ENCODE measurements around the gene CD4.

GRCh38 chr12:6770600-6770999 is 18.7 kb upstream of the CD4 start:
- TF ChIP-seq CTCF (IDR thresholded peaks at IDR 0.05; ENCODE audit: low read depth, low read length, poor library complexity, severe bottlenecking) (no peak), EZH2phosphoT487 (IDR thresholded peaks at IDR 0.05; ENCODE audit: borderline replicate concordance, low read length) (no peak)
